Neural progenitor cell (in vitro differentiated cells): ENCODE results near the gene ZBTB26. TPM values are rescaled to one million over a fixed set of nuclear protein-coding genes. Genes with fewer than 3 reads are reported as not detected.
"Not testable (repeated sequence)": the region's sequence is repeated elsewhere in the genome, so short reads cannot be mapped to it uniquely, and the experiment has no call there.

Source experiments
- DNase-seq: peaks from one replicate; pipeline ENCODE4 v3.0.0-alpha.2; 2016; ENCODE audit warnings: low spot score
- H2AFZ ChIP-seq: fragments of 200-600 bp; sonication (generic); replicated peaks from 2 replicates; pipeline ENCODE4 v1.6.1; 2016; ENCODE audit warnings: antibody characterized with exemption
- H3F3A ChIP-seq: fragments of 200-600 bp; sonication (generic); 2 replicates; pipeline ENCODE4 v1.6.1; 2016; ENCODE audit warnings: antibody characterized with exemption, low read depth
- H3K27ac ChIP-seq: fragments of 200-600 bp; sonication (generic); 2 replicates; pipeline ENCODE4 v1.5.1; 2016; ENCODE audit warnings: mild to moderate bottlenecking
- H3K27me3 ChIP-seq: fragments of 200-600 bp; sonication (generic); 2 replicates; pipeline ENCODE4 v1.6.1; 2016; ENCODE audit warnings: mild to moderate bottlenecking, moderate library complexity
- H3K36me3 ChIP-seq: fragments of 200-600 bp; sonication (generic); 2 replicates; pipeline ENCODE4 v1.5.1; 2016
- H3K4me1 ChIP-seq: fragments of 200-600 bp; sonication (generic); 2 replicates; pipeline ENCODE4 v1.6.1; 2016; ENCODE audit warnings: mixed run types
- H3K4me2 ChIP-seq: fragments of 200-600 bp; sonication (generic); 2 replicates; pipeline ENCODE4 v1.6.1; 2016
- H3K4me3 ChIP-seq: fragments of 200-600 bp; sonication (generic); 2 replicates; pipeline ENCODE4 v1.5.1; 2016
- H3K79me2 ChIP-seq: fragments of 200-600 bp; sonication (generic); 2 replicates; pipeline ENCODE4 v1.6.1; 2016; ENCODE audit warnings: low read depth
- H3K9ac ChIP-seq: fragments of 200-600 bp; sonication (generic); 2 replicates; pipeline ENCODE4 v1.6.1; 2016
- H3K9me3 ChIP-seq: fragments of 200-600 bp; sonication (generic); 2 replicates; pipeline ENCODE4 v1.5.1; 2016; ENCODE audit warnings: low read depth
- H4K20me1 ChIP-seq: fragments of 200-600 bp; sonication (generic); 2 replicates; pipeline ENCODE4 v1.6.1; 2016; ENCODE audit warnings: low read depth
- H3K27ac Mint-ChIP-seq: 3 replicates; pipeline ENCODE4 v1.8.0; 2021; ENCODE audit warnings: mixed read lengths
- H3K27me3 Mint-ChIP-seq: 2 replicates; pipeline ENCODE4 v1.8.0; 2022; ENCODE audit warnings: low read depth, mild to moderate bottlenecking, inconsistent platforms, moderate library complexity, mixed read lengths; ENCODE audit not compliant: insufficient read depth
- H3K36me3 Mint-ChIP-seq: 3 replicates; pipeline ENCODE4 v1.8.0; 2021; ENCODE audit warnings: mixed read lengths
- H3K4me1 Mint-ChIP-seq: 3 replicates; pipeline ENCODE4 v1.8.0; 2021; ENCODE audit warnings: mixed read lengths
- H3K4me3 Mint-ChIP-seq: 3 replicates; pipeline ENCODE4 v1.8.0; 2021; ENCODE audit warnings: mild to moderate bottlenecking, moderate library complexity, mixed read lengths
- H3K9me3 Mint-ChIP-seq: 3 replicates; pipeline ENCODE4 v1.8.0; 2020; ENCODE audit warnings: mixed read lengths
- EZH2 ChIP-seq: fragments of 200-600 bp; sonication (generic); IDR thresholded peaks from 2 replicates; pipeline ENCODE4 v1.6.1; 2017; ENCODE audit warnings: antibody characterized with exemption, mild to moderate bottlenecking, moderate library complexity
- EZH2phosphoT487 ChIP-seq: fragments of 200-600 bp; sonication (generic); IDR thresholded peaks from 2 replicates; pipeline ENCODE4 v1.6.1; 2017; ENCODE audit warnings: antibody characterized with exemption
- total RNA-seq: library from RNA; depleted of rRNA; stranded (reverse); fragments of >200 nt; gene quantifications from 2 replicates; pipeline ENCODE4 v1.2.3, GENCODE V29; 2015; ENCODE audit warnings: low replicate concordance
- TF ChIP-seq, protein P1 (sequence below): fragments of 200-600 bp; sonication (generic); IDR thresholded peaks from 2 replicates; pipeline ENCODE4 v1.5.1; 2017; ENCODE audit warnings: antibody characterized with exemption, mild to moderate bottlenecking

ZBTB26 gene
- total RNA-seq, 1 donor from 2014 or later = 15.5 TPM

DNA sequence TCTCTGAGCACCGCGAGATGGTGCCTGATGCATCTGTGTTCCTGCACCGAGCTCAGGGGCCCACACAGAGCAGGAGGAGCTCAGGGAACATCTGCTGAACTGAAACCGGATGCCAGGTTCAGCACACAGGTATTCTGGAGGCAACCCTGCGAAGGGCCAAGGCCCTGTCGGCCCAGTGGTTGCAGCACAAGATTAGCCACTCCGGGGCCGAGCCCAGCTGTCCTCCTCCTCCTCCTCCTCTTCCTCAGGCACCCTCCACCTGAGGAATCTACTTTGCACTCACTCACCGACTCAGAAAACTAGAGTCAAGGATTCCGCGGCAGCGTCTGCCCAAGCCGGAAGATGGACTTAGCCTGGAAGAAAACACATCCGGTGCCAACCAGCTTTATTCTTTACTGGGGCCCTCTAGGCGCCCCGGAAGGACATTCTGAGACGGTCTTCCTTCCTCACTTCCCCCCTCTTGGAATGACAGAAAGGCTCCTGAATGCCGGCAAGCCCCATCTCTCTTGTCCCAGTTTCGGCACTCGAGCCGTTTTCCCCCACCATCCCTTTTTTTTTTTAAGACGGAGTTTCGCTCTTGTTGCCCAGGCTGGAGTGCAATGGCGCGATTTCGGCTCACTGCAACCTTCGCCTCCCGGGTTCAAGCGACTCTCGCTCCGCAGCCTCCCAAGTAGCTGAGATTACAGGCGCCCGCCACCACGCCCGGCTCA, 18.2 kb downstream of the ZBTB26 start, which contains the start of gene ZBTB6:
ZBTB6 (minus strand) TSS at position 360 of the 710 bp plus-strand sequence. CDS start 1,251 bp downstream, outside the sequence.
- H3K9me3 ChIP-seq = no peaks in the 10 kb centered on the region
- no peak for TF ChIP-seq EZH2
- TF ChIP-seq EZH2phosphoT487 = no peak
- TF ChIP-seq, protein P1, sequence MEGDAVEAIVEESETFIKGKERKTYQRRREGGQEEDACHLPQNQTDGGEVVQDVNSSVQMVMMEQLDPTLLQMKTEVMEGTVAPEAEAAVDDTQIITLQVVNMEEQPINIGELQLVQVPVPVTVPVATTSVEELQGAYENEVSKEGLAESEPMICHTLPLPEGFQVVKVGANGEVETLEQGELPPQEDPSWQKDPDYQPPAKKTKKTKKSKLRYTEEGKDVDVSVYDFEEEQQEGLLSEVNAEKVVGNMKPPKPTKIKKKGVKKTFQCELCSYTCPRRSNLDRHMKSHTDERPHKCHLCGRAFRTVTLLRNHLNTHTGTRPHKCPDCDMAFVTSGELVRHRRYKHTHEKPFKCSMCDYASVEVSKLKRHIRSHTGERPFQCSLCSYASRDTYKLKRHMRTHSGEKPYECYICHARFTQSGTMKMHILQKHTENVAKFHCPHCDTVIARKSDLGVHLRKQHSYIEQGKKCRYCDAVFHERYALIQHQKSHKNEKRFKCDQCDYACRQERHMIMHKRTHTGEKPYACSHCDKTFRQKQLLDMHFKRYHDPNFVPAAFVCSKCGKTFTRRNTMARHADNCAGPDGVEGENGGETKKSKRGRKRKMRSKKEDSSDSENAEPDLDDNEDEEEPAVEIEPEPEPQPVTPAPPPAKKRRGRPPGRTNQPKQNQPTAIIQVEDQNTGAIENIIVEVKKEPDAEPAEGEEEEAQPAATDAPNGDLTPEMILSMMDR = no peak
- H3K27me3 ChIP-seq = no peaks in the 10 kb centered on the region
- peak within 1 kb of the TSS; percentile 81 for H3K4me2 ChIP-seq
- H3K36me3 ChIP-seq = peaks cover 8% of the 10 kb centered on the region
- Mint-ChIP-seq H3K4me3 (peak within 1 kb of the TSS; percentile 99), H3K27ac (peak within 1 kb of the TSS; percentile 97), H3K4me1 (peaks cover 12% of the 10 kb centered on the region), H3K36me3 (peaks cover 5% of the 10 kb centered on the region), H3K27me3 (peaks cover 4% of the 10 kb centered on the region), H3K9me3 (no peaks in the 10 kb centered on the region)
- peak within 1 kb of the TSS; percentile 82 for H3K4me3 ChIP-seq
- peak; percentile 83 for DNase-seq
- H3K27ac ChIP-seq = peak within 1 kb of the TSS; percentile 92
- peaks cover 60% of the 10 kb centered on the region for H3F3A ChIP-seq
- H3K9ac ChIP-seq = peak within 1 kb of the TSS; percentile 88
- H3K4me1 ChIP-seq = peaks cover 6% of the 10 kb centered on the region
- peaks cover 51% of the 10 kb centered on the region for H3K79me2 ChIP-seq
- H2AFZ ChIP-seq = peak within 1 kb of the TSS; percentile 53
- peaks cover 5% of the 10 kb centered on the region for H4K20me1 ChIP-seq

DNA sequence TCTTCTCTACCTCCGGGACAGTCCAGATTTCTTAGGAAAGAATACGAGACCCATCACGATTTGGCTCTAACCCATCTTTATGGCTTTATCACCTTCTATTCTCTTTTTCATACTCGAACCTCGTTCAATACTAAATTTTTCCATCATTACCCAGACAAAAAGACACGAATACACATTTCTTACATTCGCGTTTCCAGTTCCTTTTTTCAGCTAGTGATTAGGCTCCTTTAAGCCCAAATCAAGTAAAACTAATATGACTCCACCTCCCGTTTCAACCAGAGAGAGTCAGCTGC, 18.7 kb downstream of the ZBTB26 start:
- H3K9me3 Mint-ChIP-seq = no peaks in the 10 kb centered on the region
- Histone ChIP-seq H4K20me1 (peaks cover 5% of the 10 kb centered on the region), H3K4me2 (peak overlapping the region; percentile 81), H3K79me2 (peaks cover 51% of the 10 kb centered on the region), H3K4me1 (peaks cover 6% of the 10 kb centered on the region), H3K9me3 (no peaks in the 10 kb centered on the region), H3F3A (peaks cover 65% of the 10 kb centered on the region), H3K27ac (peak overlapping the region; percentile 92), H3K36me3 (peaks cover 8% of the 10 kb centered on the region), H2AFZ (peak overlapping the region; percentile 53), H3K27me3 (no peaks in the 10 kb centered on the region), H3K9ac (peak overlapping the region; percentile 88), H3K4me3 (peak overlapping the region; percentile 82)
- DNase-seq = no peak
- peak overlapping the region; percentile 97 for H3K27ac Mint-ChIP-seq
- peaks cover 12% of the 10 kb centered on the region for H3K4me1 Mint-ChIP-seq
- H3K4me3 Mint-ChIP-seq = peak overlapping the region; percentile 99
- peaks cover 5% of the 10 kb centered on the region for H3K36me3 Mint-ChIP-seq
- no peak for TF ChIP-seq EZH2phosphoT487
- TF ChIP-seq, protein P1 = no peak
- TF ChIP-seq EZH2 = no peak
- peaks cover 4% of the 10 kb centered on the region for H3K27me3 Mint-ChIP-seq

DNA sequence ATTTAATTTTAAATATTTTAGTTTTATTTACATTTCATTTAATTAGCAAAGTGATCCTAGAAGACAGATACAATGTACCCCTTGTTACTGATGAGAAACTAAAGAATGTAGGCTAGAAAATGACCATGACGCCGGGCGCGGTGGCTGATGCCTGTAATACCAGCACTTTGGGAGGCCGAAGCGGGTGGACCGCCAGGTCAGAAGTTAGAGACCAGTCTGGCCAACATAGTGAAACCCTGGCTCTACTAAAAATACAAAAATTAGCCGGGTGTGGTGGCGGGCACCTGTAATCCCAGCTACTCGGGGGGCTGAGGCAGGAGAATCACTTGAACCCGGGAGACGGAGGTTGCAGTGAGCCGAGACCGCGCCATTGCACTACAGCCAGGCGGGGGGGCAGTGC, 25.2 kb downstream of the ZBTB26 start:
- Histone ChIP-seq H3F3A (peaks cover 54% of the 10 kb centered on the region), H3K4me1 (peaks cover 13% of the 10 kb centered on the region), H4K20me1 (peaks cover 29% of the 10 kb centered on the region), H3K79me2 (peaks cover 64% of the 10 kb centered on the region)
- not testable (repeated sequence) for H3K36me3 Mint-ChIP-seq, H3K27ac Mint-ChIP-seq, H2AFZ ChIP-seq, H3K36me3 ChIP-seq, H3K9ac ChIP-seq, H3K4me3 ChIP-seq, H3K27me3 ChIP-seq, H3K9me3 Mint-ChIP-seq, H3K27me3 Mint-ChIP-seq, H3K4me2 ChIP-seq, H3K4me3 Mint-ChIP-seq, H3K27ac ChIP-seq, DNase-seq, H3K9me3 ChIP-seq
- H3K4me1 Mint-ChIP-seq = peaks cover 19% of the 10 kb centered on the region
